Loucy (cell line): ENCODE data around the gene ASIC4.

Source experiments
- H2AFZ ChIP-seq: fragments of 200-600 bp; sonication (generic); 2 replicates; pipeline ENCODE4 v1.6.0; 2016; ENCODE audit warnings: antibody characterized with exemption, mild to moderate bottlenecking, low read length, moderate library complexity
- H3F3A ChIP-seq: fragments of 200-600 bp; 2 replicates; pipeline ENCODE4 v1.6.0; 2016; ENCODE audit warnings: antibody characterized with exemption, low read depth, mild to moderate bottlenecking
- H3K27me3 ChIP-seq: fragments of 200-600 bp; sonication (generic); 2 replicates; pipeline ENCODE4 v1.6.1; 2014; ENCODE audit warnings: low read length, mild to moderate bottlenecking; ENCODE audit not compliant: insufficient read depth, poor library complexity, severe bottlenecking
- H3K36me3 ChIP-seq: fragments of 200-600 bp; sonication (generic); 2 replicates; pipeline ENCODE4 v1.6.1; 2016; ENCODE audit warnings: low read length; ENCODE audit not compliant: insufficient read depth
- H3K4me1 ChIP-seq: fragments of 200-600 bp; sonication (generic); 2 replicates; pipeline ENCODE4 v1.5.1; 2014; ENCODE audit warnings: low read length, mild to moderate bottlenecking; ENCODE audit not compliant: insufficient read depth, poor library complexity, severe bottlenecking
- H3K4me2 ChIP-seq: fragments of 200-600 bp; sonication (generic); 2 replicates; pipeline ENCODE4 v1.6.0; 2014; ENCODE audit warnings: antibody characterized with exemption, low read length, low read depth, mild to moderate bottlenecking; ENCODE audit not compliant: poor library complexity, severe bottlenecking
- H3K4me3 ChIP-seq: fragments of 200-600 bp; sonication (generic); 2 replicates; pipeline ENCODE4 v1.5.1; 2014; ENCODE audit warnings: low read length, mild to moderate bottlenecking, mixed read lengths; ENCODE audit not compliant: poor library complexity, severe bottlenecking
- H3K79me2 ChIP-seq: fragments of 200-600 bp; sonication (generic); 2 replicates; pipeline ENCODE4 v1.6.1; 2014; ENCODE audit warnings: low read length; ENCODE audit not compliant: insufficient read depth
- H3K9ac ChIP-seq: fragments of 200-600 bp; sonication (generic); 2 replicates; pipeline ENCODE4 v1.6.0; 2014; ENCODE audit warnings: mild to moderate bottlenecking, low read depth, low read length, moderate library complexity; ENCODE audit not compliant: poor library complexity, severe bottlenecking
- H3K9me2 ChIP-seq: fragments of 200-600 bp; sonication (generic); replicated peaks from 2 replicates; pipeline ENCODE4 v1.6.1; 2016; ENCODE audit warnings: low read depth, low read length, mixed read lengths
- H3K9me3 ChIP-seq: fragments of 200-600 bp; sonication (generic); 2 replicates; pipeline ENCODE4 v1.6.1; 2014; ENCODE audit warnings: mild to moderate bottlenecking, antibody characterized with exemption, low read length, low read depth; ENCODE audit not compliant: insufficient read depth
- H4K20me1 ChIP-seq: fragments of 200-600 bp; sonication (generic); 2 replicates; pipeline ENCODE4 v1.6.0; 2014; ENCODE audit warnings: antibody characterized with exemption, low read length, mild to moderate bottlenecking; ENCODE audit not compliant: insufficient read depth, poor library complexity, severe bottlenecking
- CTCF ChIP-seq: fragments of 200-600 bp; sonication (generic); conservative IDR thresholded peaks from 2 replicates; pipeline ENCODE4 v1.5.1; 2014; ENCODE audit warnings: mild to moderate bottlenecking, antibody characterized with exemption, low read length
- EZH2phosphoT487 ChIP-seq: fragments of 200-600 bp; IDR thresholded peaks from 2 replicates; pipeline ENCODE4 v1.6.1; 2018; ENCODE audit warnings: antibody characterized with exemption, mild to moderate bottlenecking, moderate library complexity, borderline replicate concordance

The ASIC4 gene

GRCh38 chr2:219500135-219500534, 14.1 kb upstream of the ASIC4 start:
- Histone ChIP-seq H4K20me1 (no peaks in the 10 kb centered on the region), H3K9me2 (no peaks in the 10 kb centered on the region), H3K36me3 (no peaks in the 10 kb centered on the region), H3K9ac (peak overlapping the region; percentile 93), H3K4me2 (peak overlapping the region; percentile 86), H3K4me1 (peaks cover 22% of the 10 kb centered on the region), H3K27me3 (no peaks in the 10 kb centered on the region), H3K4me3 (peak overlapping the region; percentile 93), H3F3A (no peaks in the 10 kb centered on the region), H2AFZ (no peak overlapping the region), H3K9me3 (no peaks in the 10 kb centered on the region), H3K79me2 (peaks cover 10% of the 10 kb centered on the region; the same call in 1 of the 2 replicates)
- TF ChIP-seq EZH2phosphoT487 (no peak), CTCF (peak; percentile 73)

- H3K4me1 ChIP-seq, result peaks cover 19% of the 10 kb centered on the region
- H2AFZ ChIP-seq, result no peak overlapping the region
- no peaks in the 10 kb centered on the region for H3K9me3 ChIP-seq
- H3K4me2 ChIP-seq, result no peak overlapping the region
- H3K9ac ChIP-seq, result no peak overlapping the region
- H3K4me3 ChIP-seq, result no peak overlapping the region
- no peaks in the 10 kb centered on the region for H4K20me1 ChIP-seq
- no peak for TF ChIP-seq CTCF
- TF ChIP-seq EZH2phosphoT487, result no peak
- H3K79me2 ChIP-seq, result peaks cover 10% of the 10 kb centered on the region; the same call in 1 of the 2 replicates
- H3K9me2 ChIP-seq, result no peaks in the 10 kb centered on the region
- no peaks in the 10 kb centered on the region for H3K36me3 ChIP-seq
- H3F3A ChIP-seq, result no peaks in the 10 kb centered on the region
- H3K27me3 ChIP-seq, result no peaks in the 10 kb centered on the region
Observed at GRCh38 chr2:219501849-219502248, 12.4 kb upstream of the ASIC4 start.

- Histone ChIP-seq H4K20me1 (no peaks in the 10 kb centered on the region), H3K4me1 (peaks cover 19% of the 10 kb centered on the region), H3K9me2 (no peaks in the 10 kb centered on the region), H3K4me2 (no peak overlapping the region), H3F3A (no peaks in the 10 kb centered on the region), H3K27me3 (no peaks in the 10 kb centered on the region), H3K36me3 (no peaks in the 10 kb centered on the region), H3K4me3 (no peak overlapping the region), H3K79me2 (peaks cover 10% of the 10 kb centered on the region; the same call in 1 of the 2 replicates), H3K9ac (no peak overlapping the region), H3K9me3 (no peaks in the 10 kb centered on the region), H2AFZ (no peak overlapping the region)
- TF ChIP-seq CTCF (no peak), EZH2phosphoT487 (no peak)
Observed at GRCh38 chr2:219502618-219503017, 11.7 kb upstream of the ASIC4 start.
